GM19455 (cell line): ENCODE measurements around the gene CKAP2L.

Experiments used
- ATAC-seq: cut with Tn5 transposase; IDR thresholded peaks from one replicate; pipeline ENCODE4 v1.9.1; 2021; ENCODE audit not compliant: unreplicated experiment

The CKAP2L gene

DNA sequence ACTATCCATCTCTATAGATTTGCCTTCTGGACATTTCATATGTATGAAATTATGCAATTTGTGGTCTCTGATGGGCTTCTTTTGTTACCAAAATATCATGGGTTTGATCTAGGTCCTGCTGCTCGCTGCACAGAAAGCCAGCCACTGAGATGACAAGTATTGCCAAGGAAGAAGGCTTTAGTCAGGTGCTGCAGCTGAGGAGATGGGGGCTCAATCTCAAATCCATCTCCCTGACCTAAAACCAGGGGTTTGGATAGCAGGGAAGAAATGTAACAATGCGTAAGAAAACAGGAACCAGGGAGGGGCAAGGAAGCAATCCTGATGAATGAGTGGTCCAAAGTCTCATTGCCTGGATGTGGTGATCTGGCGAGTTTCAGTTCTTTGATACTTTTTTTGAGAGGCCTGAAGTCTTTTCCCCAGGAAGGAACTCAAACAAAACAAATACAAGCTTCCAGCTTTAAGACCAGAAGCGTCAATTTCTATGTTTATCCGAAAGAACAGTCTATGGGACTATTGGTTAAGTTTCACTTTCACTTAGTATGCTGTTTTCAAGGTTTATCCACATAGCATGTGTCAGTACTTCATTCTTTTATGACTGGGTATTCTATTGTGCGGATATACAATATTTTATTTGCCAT, 3.4 kb upstream of the CKAP2L start:
- no peak for ATAC-seq

DNA sequence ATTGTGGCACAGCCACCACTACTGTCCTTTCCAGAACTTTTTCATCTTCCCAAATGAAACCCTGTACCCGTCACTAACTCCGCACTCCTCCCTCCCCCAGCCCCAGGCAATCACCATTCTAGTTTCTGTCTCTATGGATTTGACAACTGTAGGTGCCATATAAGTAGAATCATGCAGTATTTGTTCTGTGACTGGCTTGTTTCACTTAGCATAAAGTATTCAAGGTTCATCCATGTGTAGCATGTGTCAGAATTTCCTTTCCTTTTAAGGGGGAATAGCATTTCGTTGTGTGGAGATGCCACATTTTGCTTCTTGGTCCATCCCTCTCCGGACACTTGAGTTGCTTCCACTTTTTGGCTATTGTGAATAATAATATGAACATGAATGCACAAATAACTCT, 842 bp upstream of the CKAP2L start:
- no peak for ATAC-seq

DNA sequence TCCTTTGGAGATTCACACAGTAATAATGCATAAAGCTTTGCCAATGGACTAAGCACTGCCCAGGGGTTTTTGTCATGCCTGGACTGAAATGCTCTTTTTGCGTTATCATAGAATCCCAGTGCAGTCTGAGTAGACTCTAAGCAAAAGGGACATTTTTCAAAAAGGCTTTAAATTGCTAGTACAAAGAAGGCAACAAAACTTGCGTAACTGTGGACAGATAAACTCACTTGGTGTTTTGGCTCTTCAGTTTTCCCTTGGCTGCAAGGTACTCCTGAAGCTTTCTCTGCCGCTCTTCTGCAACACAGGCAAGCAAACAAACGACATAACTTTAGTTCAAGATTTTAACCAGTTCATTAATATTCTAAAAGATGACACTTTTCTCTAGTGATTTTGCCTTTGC, 2.1 kb downstream of the CKAP2L start:
- no peak for ATAC-seq

DNA sequence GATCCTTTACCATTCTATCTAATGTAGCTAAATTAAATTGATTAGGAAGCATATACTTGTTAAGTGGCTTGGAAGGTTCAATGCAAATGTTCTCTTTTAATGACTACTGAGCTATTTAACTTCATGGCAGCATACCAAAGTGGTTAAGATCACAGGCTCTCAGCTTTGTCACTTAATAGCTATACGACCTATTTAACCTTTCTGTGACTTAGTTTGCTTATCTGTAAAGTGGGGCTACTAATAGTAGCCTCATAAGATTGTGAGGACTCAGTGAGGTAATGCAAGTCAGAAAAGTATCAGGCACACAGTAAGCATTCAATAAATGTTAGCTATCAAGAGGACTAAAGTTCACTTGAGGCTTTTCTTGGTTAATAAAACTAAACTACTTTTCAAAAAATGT, 4.3 kb downstream of the CKAP2L start:
- no peak for ATAC-seq

DNA sequence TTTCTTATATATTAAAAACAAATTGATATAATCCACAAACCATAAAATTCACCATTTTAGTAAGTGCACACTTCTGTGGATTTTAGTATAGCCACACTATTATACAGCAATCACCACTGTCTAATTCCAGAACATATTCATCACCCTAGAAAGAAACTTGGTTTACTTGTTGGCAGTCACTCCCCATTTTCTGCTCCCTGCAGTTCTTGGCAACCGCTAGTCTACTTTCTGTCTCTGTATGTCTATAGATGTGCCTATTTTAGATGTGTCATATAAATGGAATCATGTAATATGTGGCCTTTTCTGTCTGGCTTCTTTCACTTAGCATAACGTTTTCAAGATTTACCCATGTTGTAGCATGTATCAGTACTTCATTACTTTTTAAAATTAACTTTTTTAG, 5.7 kb downstream of the CKAP2L start:
- ATAC-seq: no peak

DNA sequence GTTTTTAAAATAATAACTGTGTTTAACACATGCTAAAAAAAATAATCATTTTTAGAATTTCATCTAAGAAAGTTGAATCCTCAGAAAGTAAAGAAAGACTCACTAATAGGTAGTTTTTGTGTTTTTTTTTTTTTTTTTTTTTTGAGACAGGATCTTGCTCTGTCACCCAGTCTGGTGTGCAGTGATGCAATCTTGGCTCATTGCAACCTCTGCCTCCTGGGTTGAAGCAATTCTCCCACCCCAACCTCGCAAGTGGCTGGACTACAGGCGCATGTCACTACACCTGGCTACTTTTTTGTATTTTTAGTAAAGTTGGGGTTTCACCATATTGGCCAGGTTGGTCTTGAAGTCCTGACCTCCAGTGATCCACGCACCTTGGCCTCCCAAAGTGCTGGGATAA, 7.1 kb downstream of the CKAP2L start:
- ATAC-seq: no peak

DNA sequence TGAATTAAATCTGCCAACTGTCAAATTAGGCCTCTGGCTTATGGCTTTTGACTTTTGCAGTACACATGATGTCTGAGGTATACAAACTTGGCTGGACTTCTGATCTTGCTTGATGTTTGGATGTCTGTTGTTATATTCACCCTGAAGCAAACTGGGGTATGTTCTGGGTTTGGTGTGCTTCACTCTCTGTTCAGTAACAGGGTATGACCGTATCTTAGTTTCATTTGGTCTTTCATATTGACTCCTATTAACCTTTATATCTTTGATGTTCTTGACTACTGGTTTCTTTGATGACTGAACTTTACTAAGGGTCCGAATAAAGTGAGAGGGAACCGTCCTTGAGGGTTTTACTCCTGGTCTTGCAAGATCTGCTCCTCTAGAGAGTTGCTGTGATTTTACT, 8.2 kb downstream of the CKAP2L start:
- ATAC-seq: no peak

DNA sequence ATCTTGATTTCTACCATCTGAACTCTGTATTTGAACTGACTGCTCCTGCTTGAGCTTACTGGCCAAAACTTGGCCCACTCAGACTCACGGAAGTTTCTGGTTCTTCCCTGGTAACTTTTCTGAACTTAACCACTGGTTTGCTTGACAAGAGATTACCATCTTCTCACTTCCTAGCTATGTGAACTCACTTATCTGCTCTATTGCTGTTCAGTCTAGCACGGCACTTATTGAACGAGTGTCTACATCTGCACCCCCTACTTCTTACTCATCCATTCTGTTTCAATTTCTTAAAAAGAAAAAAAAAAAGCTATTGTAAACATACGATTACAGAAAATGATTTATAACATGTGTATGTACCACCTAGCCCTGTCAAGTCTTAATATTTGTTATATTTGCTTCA, 9.0 kb downstream of the CKAP2L start:
- ATAC-seq: no peak

DNA sequence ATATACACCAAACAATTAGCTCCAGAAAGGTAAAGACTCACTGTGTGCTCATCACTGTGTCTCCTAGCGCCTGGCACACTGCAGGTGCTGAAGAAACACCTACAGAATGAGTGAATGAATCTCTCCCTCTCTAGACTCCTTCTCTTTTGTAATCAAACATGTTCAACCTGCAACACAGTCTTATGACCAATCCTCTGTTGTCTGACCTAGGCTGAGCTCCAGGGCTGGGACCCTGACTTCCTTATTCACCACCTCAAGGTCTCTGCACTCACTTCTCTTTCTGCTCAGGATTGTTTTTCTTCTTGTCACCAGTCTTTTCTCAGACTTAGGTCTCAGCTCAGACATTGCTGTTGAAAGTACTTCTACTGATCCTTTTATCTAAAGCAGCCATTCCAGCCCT, 9.8 kb downstream of the CKAP2L start:
- ATAC-seq: no peak

DNA sequence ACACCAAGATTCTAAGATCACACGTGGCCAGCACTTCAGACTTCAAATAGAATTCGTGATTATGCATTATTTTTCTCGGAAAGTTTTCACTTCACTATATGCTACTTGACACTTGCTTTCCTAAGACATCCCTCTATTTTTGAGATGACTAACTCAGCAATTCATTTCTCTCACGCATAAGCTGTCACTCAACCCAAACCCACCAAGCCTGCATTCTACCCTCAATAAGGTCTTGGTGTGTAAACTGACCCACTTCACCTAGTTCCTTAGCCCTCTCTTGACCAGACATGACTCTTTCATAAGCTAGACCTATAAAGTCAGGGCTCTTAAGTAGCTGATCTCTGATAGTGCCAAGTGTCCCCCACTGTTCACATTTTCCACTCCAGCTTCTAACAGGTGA, 11.7 kb downstream of the CKAP2L start:
- ATAC-seq: no peak

DNA sequence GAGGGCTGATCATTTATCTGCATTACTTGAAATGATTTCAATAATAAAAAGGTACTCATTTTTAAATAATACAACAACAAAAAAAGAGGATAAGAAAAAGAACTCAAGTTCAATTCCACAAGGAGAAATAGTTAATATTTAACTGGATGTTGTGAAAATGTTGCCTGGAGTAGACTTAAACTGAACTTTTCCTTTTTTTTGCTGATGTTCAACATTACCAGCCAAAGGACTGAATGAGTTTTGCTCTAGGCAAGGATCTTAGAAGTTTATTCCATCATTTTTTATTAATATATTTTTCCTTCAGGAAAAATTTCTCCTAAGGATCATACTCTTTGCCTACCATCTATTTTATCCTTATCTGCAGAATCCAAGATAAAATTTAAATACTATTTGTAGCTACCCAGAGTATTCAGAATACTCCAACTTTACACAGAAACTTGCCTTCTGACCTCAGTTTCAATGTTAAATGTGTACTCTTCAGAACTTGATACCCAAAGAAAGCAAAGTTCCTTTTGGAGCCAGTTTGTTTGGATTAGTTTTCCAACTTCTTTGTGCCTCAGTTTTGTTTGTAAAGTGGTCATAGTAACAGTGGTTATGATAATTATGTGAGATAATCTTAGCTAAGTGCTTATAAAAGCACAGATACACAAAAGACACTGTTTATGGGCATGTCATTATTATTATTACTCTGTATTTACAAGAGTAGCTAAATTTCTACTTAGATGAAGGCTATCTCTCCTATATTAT, 12.8 kb downstream of the CKAP2L start:
- ATAC-seq: no peak

DNA sequence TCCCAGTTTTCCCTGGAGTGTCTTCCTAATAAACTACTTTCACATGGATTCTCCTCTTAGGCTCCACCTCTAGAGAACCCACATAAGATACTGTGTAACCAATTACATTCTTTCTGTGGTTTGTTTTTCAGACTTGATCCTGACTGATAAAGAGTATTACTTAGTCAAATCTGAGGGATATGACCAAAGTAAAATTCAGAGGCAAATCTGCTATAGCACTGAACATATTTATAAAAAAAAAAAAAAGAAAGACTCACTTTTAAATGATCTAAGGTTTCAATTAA, 13.9 kb downstream of the CKAP2L start:
- no peak for ATAC-seq

DNA sequence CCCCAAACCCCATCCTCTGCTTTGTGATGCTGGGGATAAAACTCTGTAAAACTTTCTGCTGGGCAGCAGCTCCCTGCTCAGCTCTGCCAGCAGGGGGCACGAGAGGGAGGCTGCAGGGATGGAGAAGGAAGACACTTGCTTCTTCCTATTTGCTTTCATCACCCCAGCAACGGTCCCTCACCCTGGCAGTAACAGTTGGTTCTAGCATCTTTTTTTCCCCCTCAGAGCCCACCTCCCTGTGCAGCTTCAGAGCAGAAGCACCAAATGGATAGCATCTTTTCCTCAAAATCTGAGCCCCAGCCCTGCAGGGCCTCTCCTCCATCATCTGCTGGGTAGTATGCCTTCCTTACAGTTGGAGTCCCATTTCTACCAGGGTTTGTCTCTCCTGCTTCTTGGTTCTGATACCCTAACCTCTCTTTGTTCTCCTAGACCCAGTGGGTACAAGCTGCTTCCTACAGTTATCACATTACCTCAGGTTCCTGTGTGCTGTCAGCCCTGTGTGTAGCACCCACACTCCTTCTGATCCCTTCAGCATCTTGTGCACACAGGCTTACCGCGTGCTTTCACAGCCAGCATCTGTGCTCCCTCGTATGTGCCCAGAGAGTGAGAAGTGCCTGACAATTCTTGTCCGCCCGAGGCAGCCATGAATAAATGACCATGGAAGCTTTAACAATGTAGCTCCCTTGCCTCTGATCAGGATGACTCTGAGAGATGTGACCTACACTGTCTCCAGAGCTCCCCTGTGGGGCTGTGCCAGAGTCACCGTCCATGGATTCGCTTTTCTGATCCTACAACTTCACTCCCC, 14.5 kb downstream of the CKAP2L start:
- no peak for ATAC-seq

DNA sequence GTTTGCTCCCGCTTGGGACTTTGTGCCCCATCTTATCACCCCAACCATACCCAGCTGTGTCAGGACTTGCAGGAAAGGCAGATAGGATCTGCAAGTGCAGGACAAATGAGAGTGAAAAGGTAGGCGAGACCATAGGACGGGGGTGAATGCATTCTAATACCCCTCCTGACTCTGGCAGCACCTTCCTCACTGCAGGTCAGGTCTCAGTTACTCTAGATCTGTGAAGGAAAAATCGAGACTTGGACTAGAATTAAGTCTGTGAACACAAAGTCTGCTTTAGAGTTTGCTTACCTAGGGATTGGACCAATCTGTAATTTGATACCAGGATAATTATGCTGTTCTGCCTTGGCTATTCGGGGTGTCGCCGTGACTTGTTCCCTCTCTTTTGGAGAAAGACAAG, 23.9 kb downstream of the CKAP2L start:
- no peak for ATAC-seq

DNA sequence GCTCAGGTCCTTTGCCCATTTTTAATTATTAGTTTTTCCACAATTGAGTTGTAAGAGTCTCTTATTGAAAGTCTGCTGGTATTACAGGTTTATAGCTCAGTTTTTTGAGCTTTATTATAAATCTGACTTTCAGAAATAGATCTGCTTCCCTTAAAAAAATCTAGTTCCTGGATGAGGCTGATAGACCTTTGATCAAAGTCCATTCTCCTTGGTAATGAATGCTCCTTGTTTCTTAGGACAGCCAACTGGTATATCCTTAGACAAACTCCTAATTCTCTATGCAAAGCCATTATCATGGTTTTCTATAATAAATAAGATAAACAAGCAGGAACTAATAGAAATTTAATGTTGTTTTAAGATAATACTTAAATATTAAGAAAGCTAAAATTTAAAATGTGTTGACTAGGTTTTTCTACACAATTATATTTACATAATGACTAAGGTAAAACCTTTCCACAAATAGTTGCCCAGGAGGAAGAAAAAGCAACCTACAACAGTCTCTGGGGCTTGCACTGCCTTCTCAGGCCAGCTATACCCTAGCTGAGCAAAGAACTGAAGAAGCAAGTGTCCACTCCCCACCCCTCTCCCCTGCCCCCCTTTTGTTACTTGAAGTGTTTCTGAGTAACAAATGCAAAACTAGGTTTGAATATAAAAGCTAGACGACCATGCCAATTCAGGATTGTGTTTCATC, 26.7 kb downstream of the CKAP2L start:
- no peak for ATAC-seq

DNA sequence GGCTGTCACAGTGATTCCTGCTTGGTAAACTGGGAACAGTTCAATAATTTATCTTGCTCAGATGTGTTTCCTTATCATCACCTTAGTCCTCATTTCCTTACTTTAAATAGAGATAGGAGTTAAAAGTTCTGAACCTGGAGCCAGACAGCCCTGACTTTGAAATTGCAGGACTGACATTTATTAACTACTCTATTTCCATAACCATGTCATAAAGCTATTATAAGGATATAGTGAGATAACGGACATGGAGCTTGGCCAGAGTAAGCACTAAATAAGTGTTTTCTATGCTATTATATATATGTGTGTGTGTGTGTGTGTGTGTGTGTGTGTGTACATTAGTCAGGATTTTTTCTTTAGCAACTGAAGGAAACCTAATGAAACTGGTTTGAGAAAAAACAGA, 30.5 kb downstream of the CKAP2L start:
- ATAC-seq: no peak

DNA sequence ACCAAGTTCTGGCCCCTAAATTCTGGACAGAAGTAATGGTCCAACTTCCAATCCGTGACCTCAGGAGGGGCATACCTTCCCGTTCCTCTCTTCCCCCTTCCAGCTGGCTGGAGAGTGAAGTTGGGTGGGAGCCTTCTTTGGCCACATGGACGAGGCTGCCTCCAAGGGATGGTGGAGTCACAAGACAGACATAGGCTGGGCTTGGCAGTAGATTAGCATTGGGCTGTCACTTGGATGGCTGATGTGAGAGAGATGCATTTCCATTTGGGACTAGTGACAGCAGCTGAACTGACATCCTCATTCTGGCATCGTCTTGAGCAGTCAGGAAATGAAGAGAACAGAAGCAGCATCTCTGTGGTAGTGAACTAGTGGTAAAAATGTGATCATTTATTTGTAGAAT, 31.0 kb downstream of the CKAP2L start:
- no peak for ATAC-seq

DNA sequence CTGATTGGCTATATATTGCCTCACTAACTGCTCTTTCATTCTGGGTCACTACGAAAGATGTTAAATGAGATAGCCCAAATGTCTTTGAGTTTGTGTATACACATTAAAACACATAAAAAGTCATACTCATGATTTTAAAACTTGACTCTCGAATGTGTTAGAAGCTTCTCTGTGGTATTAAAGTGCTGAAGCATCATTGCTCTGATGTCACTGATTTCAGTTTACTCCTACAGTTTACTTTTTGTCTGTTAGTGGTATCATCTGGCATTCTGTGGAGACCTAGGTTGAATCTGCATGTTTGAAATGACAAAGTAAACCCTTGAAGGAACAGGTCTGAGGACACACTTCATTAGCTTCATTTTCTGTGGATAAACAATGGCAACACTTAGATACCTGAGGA, 32.9 kb downstream of the CKAP2L start:
- no peak for ATAC-seq

DNA sequence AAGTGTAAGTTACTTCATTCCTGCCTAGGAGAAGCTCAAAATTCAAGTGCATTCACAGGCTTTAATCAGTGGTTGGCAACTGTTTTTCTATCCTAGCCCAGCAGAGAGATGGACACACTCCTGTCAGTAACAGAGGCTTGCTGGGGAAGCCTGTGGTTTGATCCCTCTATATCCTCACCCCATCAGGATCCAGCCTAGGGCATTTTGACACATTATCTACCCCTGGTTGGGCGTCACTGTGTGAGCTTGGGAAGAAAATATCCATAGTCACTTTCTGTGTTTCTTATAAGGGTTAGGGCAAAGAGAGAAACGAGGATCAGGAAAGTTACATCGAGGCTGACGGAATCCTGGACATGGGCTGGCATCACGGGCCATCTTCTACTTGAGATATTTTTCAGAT, 33.6 kb downstream of the CKAP2L start:
- no peak for ATAC-seq

DNA sequence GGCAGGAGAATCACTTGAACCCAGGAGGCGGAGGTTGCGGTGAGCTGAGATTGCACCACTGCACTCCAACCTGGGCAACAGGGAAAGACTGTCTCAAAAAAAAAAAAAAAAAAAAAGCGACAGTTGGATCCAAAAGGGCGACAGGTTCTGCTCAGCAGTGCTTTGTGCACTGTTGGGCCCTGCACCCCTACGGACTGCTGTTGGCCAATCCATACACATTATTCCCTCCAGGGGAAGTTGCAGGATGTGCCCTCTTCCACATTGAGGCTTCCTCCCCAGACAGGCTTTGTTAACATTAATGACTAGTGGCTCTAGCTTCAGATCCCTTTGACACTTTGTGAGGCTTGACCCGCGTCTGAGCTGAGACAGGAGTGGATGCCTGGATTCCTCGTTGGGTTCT, 34.2 kb downstream of the CKAP2L start:
- no peak for ATAC-seq

DNA sequence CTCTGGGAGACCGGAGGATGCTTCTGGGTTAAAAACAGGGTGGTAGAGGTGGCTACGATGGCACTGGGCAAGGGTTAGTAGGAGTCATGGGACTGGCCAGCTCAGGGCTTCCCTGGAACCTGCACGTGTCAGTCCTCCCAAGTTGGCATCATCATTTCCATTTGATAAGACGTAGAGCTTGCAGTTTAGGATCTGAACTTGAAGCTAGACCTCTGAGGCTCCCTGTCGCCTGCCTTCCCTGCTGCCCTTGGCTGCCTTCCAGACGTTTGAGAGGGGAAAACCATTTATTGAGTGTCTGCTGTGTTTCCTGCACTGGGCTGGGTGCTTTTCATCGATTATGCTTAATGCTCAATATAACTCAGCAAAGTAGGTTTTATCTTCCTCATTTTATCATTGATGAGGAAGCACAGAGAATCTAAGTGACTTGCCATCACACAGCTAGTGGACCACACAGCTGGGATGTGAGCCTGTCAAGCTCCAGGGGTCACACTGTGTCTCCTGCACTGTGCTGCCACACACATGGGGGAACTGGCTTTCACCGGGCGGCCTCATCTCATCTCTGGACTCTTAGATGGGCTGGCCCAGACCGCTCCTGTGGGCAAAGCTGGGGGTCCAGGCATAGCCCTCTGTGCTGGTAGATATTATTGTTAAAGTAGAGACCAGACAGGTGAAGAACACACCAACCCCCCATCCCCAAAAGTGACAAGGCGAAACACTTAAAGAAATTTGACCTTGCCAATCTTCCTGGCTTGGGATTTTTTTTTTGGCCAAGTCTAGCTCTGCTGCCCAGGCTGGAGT, 35.8 kb downstream of the CKAP2L start:
- ATAC-seq: no peak
